HG02973 (cell line): ENCODE results near the gene ZNF630.
"Not testable (repeated sequence)": the region's sequence is repeated elsewhere in the genome, so short reads cannot be mapped to it uniquely, and the experiment has no call there.

Experiments used
- ATAC-seq: cut with Tn5 transposase; IDR thresholded peaks from one replicate; pipeline ENCODE4 v1.9.1; 2021; ENCODE audit warnings: moderate library complexity; ENCODE audit not compliant: unreplicated experiment

The ZNF630 gene

DNA sequence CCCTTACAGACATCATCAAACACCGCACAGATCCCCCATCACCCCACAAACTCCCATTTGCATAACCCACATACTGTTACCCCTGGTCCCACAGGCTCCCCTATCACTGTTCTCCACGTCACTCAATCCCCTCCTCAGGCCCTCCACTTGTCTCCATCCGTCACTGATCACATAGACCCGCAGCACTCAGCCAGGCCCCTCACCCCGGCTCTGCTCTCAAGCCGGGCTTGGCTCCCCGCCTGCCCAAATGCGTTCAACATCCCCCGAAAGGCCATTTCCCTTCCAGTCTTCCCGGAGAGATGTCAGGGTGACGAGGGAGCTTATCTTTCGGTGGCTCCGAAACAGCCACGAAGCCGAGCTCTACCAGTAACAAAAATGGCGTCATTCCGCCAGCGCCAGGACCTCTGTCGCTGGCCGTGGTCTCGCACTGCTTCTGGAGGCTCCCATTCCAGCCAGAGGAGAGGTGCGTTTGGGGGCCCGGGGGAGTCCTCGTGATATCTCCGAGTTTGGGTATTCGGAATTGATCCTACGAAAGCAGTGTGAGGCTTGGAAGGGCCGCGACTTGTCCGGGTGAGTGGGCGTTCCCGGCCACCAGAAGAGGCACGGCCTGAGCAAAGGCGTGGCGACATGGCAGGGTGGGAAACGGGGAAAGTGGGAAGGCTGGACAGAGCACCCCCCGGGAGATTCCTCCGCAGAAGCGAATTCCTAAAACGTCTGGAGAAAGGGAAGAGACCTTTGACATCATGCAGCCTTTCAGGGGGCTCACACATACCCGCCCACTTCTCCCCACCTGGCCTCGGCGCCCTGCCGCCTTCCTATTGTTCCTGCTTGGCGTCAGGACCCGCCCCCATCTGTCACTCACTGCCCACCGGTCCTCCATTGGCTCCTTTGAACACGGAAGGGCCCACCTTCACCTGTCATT lies at the start of gene ZNF630:
TSS of gene ZNF630 (minus strand) at position 577 of the 922 bp plus-strand sequence. CDS start 4,754 bp downstream, outside the sequence.
- ATAC-seq = peak; percentile 90

DNA sequence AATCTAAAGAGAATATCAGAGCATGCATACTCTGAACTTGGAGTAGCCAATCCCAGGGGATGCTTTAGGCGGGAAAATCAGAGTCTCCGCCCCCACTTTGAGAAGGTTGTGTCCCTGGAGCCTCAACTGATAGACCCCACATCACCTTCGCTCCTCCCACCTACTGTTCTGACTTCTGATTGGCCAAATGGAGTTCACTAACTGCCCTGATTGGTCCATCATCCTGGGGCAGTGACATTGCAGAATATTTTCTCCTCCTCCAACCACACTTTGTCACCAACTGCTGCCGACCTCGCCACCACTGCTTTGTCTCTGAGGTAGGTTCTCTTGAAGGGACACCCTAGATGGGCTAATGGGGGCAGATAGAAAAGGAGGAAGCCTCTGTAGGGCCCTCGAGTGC lies 36.3 kb upstream of the ZNF630 start:
- no peak for ATAC-seq

GRCh38 chrX:48102874-48103374 lies 31.5 kb upstream of the ZNF630 start:
- no peak for ATAC-seq

DNA sequence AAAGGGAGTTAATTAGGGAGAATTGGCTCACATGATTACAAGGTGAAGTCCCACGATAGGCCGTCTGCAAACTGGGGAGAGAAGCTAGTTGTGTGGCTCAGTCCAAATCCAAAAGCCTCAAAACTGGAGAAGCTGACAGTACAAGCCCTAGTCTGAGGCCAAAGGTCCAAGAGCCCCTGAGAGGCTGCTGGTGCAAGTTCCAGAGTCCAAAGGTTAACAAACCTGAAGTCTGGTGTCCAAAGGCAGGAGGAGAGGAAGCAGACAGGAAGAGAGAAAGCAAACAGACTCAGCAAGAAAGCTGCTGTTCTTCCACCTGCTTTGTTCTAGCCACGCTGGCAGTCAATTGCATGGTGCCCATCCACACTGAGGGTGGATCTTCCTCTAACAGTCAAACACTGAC lies 30.0 kb upstream of the ZNF630 start:
- no peak for ATAC-seq

DNA sequence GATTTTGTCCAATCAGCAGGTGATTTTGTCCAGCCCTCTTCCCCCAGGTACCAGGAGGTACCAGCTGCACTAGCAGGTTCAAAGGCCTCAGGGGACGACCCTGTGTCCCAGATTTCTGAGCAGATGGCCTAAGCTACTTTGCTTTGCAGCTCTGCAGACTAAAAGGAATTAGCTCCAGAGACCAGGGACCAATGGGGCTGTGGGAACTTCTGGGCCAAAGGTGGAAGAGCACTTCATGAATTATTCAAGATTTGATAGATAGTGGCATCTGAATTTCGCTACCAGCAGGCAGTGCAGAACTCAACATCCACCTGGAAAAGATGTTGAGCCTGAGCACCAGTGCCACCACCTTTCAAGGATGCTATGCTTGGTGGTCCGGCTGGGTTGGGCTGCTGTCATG lies 21.1 kb upstream of the ZNF630 start:
- ATAC-seq = not testable (repeated sequence)

GRCh38 chrX:48090123-48090522 lies 18.7 kb upstream of the ZNF630 start:
- no peak for ATAC-seq

DNA sequence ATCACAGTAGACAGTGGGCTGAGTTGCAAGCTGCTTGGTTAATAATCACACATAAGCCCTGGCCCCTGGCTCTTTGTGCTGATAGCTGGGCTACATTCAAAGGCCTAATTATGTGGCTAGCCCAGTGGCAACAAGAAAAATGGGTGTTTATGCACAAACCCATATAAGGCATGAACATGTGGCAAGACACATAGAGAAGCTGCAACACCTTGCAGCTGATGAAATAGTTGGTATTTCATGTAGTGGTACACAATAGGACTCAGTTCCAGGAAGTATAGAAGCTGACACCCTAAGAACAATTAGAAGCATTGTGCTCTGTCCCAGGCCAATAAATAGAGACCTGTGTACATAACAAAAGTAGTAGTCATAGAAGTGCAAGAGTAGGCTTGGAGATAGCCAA lies 14.6 kb upstream of the ZNF630 start:
- ATAC-seq = no peak

DNA sequence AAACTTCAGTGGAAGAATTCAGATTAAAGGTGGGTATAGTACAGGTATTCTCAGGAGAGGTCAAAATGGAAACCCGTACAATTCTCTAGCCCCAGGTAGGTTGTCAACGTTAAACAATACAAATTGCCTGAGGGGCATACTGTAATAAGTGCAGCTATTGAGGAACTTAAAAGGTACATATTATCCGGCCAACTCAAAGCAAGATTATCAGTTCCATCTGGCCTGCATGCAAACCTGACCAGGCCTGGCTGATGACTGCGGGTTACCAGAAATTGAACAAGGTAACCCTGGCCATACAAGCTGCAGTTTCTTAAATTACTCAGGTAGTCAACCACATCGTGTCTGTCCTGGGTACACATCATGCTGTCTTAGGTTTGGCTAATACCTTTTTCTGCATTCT lies 12.3 kb upstream of the ZNF630 start:
- no peak for ATAC-seq

- ATAC-seq = peak; percentile 51
Observed at GRCh38 chrX:48083212-48083611, 11.8 kb upstream of the ZNF630 start.

GRCh38 chrX:48076343-48076742 lies 4.9 kb upstream of the ZNF630 start:
- ATAC-seq = no peak

- ATAC-seq = no peak
Observed at GRCh38 chrX:48071986-48072605, 656 bp upstream of the ZNF630 start.

- ATAC-seq = no peak
Observed at GRCh38 chrX:48068096-48068887, 3.1 kb downstream of the ZNF630 start.

GRCh38 chrX:48064261-48064660 lies 7.2 kb downstream of the ZNF630 start:
- ATAC-seq = no peak

GRCh38 chrX:48059296-48059639 lies 12.2 kb downstream of the ZNF630 start:
- no peak for ATAC-seq

GRCh38 chrX:48058621-48059295 lies 12.7 kb downstream of the ZNF630 start:
- ATAC-seq = no peak

GRCh38 chrX:48046846-48047245 lies 24.6 kb downstream of the ZNF630 start:
- ATAC-seq = no peak

DNA sequence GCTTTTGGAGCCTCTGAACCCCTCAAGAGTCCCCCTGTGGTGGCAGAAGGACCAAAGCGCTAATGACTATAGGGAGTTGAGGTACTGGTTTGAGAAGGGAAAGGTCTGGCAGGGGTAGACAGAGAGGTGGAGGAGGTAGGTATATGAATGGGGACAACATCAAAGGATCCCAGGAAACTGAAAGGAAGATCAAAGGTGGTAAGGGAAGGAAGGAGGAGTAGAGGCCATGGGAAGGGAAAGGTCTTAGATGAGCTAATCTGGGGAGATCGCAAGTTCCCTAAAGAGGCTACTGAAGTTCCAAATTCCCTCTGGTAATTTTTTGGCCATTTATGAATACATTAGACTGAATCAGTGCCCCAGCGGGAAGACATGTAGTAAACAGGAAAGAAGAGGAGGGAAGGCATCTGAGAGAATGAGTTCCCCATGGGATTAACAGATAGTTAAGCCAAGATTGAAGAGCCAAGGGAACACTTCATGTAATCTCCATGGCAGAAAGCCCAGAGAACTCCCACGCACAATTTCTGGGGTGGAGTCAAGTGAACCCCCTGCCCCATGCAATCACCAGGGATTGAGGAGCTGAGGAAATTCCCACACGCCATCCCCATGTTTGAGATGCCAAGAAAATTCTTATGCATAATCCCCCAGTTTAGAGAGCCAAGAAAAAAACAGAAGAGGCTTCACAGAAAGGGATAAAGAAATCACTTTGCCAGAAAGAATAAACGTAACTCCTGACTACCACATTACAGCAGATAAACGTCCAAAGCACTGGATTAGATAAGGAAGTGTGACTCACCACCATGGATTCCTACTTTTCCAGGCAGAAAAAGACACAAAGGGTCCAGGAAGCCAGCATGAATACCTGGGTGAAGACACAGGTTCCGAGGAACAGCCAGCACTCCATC lies 25.8 kb downstream of the ZNF630 start:
- ATAC-seq = no peak

- no peak for ATAC-seq
Observed at GRCh38 chrX:48043056-48043455, 28.4 kb downstream of the ZNF630 start.

DNA sequence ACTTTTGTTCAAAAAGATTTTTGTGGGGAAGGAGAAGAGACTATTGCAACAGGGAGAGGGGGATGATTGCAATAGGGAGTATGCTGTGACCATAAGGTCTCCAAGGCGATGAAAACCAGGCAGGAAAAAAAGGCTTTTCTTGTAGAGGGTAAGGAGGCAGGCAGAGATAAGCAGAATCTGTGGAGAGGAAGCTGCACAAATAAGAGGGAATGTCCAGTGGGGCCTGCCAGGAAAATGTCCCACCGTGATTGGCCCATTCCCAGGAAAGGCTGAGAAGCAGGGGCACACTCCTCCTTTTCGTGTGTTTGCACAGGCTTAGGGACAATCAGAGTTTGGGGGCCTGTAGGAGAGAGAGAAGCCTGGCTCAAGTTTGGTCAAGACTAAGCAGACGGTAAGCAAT lies 35.5 kb downstream of the ZNF630 start:
- no peak for ATAC-seq
